Astrocyte of the spinal cord (primary cell): ENCODE results near the gene COA6.

Source experiments
- DNase-seq: peaks from one replicate; pipeline ENCODE4 v3.0.0; 2011; ENCODE audit warnings: low read depth, low spot score
- H3K4me3 ChIP-seq: 2 replicates; pipeline ENCODE4 v1.5.1; 2011; ENCODE audit warnings: low read depth, mild to moderate bottlenecking, low read length, moderate library complexity
- in situ Hi-C: cut with HindIII; loops from 2 replicates; pipeline ENCODE4 v1.10.0; 2017; ENCODE audit warnings: low sequenced_read_pairs
- TF ChIP-seq, protein P1 (sequence below): IDR thresholded peaks from 2 replicates; pipeline ENCODE4 v1.5.1; 2012; ENCODE audit warnings: low read depth, mild to moderate bottlenecking, low read length, inconsistent platforms

Gene COA6

DNA sequence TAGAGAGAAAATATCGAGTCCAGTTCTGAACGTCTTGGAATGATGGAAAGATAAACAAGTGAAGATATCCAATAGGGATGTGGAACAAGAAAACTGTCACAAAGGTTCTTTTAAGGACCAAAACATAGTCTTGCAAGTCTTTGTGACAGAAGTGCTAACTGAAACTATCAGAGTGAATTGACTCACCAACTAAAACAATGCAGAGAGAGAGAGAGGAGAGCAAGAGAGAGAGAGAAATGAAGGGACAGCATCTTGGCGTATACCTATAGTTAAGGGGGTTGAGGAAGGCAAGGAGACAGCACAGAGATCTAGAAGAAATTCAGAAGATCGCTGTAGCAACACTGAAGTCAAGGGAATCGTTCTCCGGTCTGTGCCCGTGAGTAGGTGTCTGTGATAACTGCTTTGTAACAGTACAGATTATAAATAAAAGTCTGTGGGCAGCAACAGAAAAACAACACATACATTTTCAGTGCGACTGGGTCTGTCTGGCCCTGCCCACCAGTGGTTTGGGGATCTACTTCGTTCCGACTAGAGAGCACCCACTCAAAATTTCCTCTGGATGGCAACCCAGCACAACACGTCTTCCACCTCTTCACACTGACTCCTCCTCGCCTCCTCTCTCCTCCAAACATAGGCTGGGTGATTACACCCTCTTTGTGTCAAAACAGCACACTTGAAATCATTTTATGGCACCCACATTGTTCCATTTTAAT, 4.8 kb upstream of the COA6 start:
- H3K4me3 ChIP-seq: no peak overlapping the region
- in situ Hi-C loops: no loop called here
- TF ChIP-seq, protein P1, sequence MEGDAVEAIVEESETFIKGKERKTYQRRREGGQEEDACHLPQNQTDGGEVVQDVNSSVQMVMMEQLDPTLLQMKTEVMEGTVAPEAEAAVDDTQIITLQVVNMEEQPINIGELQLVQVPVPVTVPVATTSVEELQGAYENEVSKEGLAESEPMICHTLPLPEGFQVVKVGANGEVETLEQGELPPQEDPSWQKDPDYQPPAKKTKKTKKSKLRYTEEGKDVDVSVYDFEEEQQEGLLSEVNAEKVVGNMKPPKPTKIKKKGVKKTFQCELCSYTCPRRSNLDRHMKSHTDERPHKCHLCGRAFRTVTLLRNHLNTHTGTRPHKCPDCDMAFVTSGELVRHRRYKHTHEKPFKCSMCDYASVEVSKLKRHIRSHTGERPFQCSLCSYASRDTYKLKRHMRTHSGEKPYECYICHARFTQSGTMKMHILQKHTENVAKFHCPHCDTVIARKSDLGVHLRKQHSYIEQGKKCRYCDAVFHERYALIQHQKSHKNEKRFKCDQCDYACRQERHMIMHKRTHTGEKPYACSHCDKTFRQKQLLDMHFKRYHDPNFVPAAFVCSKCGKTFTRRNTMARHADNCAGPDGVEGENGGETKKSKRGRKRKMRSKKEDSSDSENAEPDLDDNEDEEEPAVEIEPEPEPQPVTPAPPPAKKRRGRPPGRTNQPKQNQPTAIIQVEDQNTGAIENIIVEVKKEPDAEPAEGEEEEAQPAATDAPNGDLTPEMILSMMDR: no peak
- no peak for DNase-seq

DNA sequence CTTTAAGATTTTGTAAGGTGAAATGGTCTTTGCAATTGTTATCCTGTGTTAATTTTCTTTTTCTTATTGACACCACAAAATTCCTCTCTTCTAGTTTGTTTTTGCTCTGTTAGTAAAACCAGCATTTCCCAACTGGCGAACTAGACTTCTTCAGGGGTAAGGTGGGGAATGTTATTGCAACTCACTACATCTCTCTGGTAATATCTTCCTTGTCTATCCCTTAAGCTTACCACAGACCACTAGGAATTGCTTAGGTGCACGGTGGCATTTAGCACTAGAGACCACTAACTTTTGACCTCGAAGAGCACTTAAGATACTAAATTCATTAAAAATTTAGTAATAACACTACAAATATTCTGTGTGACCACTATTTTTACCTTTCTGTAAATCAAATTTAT, 4.2 kb upstream of the COA6 start:
- no peak for DNase-seq
- H3K4me3 ChIP-seq: no peak overlapping the region
- in situ Hi-C loops: no loop called here
- TF ChIP-seq, protein P1: no peak

DNA sequence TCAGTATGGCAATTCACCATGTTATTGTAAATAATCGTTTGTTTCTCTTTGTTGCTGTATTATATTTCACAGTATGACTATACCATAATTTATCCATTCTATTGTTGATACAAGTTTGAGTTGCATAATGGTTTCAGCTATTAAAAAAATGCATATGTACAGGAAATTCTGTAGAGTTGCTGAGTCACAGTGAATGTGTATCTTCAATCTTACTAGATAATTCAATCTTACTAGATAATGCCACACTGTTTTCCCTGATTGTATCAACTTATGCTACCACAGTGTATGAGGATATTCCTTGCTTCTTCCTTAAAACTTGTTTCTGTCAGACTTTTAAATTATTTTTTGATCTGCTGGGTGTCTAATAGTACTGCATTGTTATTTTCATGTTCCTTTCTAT, 3.5 kb upstream of the COA6 start:
- H3K4me3 ChIP-seq: no peak overlapping the region
- DNase-seq: peak; percentile 3
- TF ChIP-seq, protein P1: no peak
- in situ Hi-C loops: no loop called here

DNA sequence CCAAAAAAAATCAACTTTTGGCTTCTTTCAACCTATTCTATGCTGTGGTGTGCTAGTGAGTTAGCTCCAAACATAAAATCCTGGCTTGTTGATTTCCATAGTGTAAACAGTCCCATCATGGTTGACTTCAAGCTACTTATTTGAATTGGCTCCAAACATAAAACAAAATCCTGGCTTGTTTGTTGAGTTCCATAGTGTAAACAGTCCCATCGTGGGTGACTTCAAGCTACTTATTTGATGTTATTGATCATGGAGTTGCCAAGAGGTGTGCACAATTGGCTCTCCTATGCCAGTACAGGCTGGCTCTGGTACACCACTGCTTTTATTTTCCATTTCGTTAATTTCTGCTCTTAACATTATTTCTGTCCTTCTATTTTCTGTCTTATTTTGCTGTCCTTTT, 1.8 kb upstream of the COA6 start:
- TF ChIP-seq, protein P1: no peak
- no peak overlapping the region for H3K4me3 ChIP-seq
- DNase-seq: no peak
- in situ Hi-C loops: no loop called here

DNA sequence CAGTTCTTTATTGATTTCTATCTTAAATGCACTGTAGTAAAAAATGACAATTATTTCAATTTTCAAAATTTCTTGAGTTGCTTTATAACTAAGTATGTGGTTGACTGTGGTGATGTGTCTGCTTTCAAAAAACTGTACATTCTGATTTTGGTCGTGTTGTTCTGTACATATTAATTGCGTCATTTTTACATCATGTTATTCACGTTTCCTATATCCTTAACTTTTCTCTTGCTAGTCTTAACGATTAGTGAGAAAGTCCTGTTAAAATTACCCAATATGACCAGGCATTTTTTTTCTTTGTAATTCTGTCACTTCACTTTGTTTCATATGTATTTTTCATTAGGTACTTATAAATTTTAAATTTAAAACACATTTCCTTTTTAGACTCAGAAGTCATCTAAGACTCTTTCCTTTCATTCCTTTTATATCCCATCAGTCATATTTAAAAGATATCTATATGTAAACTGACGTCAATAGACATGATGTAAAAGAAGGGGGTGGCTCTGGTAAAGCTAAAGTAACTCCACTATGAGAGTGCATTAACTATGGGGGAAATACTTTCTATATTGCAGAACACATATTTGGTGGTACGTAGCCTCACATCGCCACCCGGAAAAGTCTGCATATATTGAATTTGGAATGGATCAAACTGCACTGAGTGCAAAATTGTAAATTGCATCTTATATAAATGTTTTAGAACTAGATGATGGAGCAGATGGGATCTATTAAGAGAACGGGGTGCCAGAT, 1.1 kb upstream of the COA6 start:
- in situ Hi-C loops: no loop called here
- no peak for DNase-seq
- TF ChIP-seq, protein P1: no peak
- peak overlapping the region; percentile 97 for H3K4me3 ChIP-seq

DNA sequence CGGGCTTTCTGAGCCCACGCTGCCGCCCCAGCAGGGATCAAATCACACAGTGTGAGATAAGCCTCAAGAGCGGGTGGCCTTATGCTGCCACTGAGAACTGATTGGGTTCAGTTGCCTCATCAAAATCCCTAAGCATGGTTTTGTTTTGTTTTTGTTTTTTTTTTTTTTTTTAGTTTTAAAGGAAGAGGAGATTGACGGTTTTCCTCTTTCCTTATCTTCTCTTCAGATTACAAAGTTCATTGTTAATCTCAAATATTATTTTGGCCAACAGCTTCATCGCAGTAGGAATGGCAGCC, 651 bp downstream of the COA6 start:
- in situ Hi-C loops: no loop called here

More for the DNA sequence above, 651 bp downstream of the COA6 start:
- DNase-seq: no peak
- H3K4me3 ChIP-seq: peak overlapping the region; percentile 97
- TF ChIP-seq, protein P1: no peak
